ENCODE results near the gene MAPRE2.

DNA sequence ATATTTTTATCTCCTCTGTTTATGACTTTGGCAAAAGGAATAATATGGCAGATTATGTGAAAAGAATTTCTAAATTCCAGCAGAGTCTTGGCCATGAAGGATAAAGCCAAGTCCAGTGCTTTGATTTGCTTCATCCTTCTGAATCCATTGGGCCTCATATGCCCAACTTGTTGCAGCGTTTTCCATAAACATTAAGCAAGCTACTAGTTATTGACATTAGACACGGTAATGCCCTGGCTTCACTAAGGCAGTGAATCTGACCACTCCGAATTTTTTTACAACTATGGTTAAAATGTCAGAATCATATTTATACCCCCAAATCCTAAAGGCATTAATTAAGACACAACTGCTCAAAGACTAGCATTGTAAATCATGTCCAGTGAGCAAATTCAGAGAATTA lies 79.8 kb downstream of the MAPRE2 start:
- TF ChIP-seq, protein P1, sequence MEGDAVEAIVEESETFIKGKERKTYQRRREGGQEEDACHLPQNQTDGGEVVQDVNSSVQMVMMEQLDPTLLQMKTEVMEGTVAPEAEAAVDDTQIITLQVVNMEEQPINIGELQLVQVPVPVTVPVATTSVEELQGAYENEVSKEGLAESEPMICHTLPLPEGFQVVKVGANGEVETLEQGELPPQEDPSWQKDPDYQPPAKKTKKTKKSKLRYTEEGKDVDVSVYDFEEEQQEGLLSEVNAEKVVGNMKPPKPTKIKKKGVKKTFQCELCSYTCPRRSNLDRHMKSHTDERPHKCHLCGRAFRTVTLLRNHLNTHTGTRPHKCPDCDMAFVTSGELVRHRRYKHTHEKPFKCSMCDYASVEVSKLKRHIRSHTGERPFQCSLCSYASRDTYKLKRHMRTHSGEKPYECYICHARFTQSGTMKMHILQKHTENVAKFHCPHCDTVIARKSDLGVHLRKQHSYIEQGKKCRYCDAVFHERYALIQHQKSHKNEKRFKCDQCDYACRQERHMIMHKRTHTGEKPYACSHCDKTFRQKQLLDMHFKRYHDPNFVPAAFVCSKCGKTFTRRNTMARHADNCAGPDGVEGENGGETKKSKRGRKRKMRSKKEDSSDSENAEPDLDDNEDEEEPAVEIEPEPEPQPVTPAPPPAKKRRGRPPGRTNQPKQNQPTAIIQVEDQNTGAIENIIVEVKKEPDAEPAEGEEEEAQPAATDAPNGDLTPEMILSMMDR (IDR thresholded peaks at IDR 0.05) = no peak
- no peak for TF ChIP-seq POLR2A (IDR thresholded peaks at IDR 0.05)

Measured in upper lobe of left lung (tissue), 4 donors.